ENCODE results near the gene CCND2.
A peak's percentile ranks its signal among the peaks of the same experiment; 100 is the strongest.
"Not testable (repeated sequence)": the region's sequence is repeated elsewhere in the genome, so short reads cannot be mapped to it uniquely, and the experiment has no call there.

The CCND2 gene

DNA sequence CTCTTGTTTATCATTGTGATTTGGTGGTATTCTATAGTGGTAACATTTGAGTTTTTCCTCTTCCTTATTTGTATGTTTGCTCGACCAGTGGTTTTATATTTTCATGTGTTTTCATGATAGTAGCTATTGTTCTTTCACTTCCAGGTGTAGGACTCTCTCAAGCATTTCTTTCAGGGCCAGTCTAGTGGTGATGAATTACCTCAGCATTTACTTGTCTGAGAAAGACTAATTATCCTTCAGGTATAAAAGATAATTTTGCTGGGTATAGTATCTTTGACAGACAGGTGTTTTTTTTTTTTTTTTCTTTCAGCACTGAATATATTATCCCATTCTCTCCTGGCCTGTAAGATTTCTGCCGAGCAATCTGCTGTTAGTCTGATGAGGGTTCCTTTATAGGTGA, 35.0 kb upstream of the CCND2 start:
- no peak overlapping the region for H3K4me3 ChIP-seq (ENCODE audit: low read length)
- DNase-seq (ENCODE audit: low read depth), result no peak
- TF ChIP-seq, protein P1, sequence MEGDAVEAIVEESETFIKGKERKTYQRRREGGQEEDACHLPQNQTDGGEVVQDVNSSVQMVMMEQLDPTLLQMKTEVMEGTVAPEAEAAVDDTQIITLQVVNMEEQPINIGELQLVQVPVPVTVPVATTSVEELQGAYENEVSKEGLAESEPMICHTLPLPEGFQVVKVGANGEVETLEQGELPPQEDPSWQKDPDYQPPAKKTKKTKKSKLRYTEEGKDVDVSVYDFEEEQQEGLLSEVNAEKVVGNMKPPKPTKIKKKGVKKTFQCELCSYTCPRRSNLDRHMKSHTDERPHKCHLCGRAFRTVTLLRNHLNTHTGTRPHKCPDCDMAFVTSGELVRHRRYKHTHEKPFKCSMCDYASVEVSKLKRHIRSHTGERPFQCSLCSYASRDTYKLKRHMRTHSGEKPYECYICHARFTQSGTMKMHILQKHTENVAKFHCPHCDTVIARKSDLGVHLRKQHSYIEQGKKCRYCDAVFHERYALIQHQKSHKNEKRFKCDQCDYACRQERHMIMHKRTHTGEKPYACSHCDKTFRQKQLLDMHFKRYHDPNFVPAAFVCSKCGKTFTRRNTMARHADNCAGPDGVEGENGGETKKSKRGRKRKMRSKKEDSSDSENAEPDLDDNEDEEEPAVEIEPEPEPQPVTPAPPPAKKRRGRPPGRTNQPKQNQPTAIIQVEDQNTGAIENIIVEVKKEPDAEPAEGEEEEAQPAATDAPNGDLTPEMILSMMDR (IDR thresholded peaks at IDR 0.05; ENCODE audit: insufficient read depth, low read depth, low read length, missing control alignments), result no peak

DNA sequence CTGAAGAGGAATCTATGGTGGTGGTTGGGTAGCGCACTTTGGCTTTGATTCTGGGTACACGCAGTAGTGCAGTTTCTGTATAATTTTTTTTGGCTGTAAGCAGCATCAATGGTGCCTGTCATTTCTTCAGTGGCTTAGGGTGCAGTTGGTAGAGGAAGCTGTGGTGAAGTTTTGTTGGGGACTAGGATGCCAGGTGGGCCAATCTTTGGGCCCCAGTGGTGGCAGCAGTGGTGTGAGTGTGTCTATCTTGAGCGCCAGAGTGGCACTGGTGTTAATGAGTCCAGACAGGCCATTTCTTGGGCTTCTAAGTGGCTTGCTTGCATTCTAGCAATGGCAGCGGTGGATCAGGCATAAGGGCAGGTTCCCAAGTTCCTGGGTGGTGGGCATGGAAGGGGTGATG, 33.8 kb upstream of the CCND2 start:
- TF ChIP-seq, protein P1 (IDR thresholded peaks at IDR 0.05; ENCODE audit: insufficient read depth, low read depth, low read length, missing control alignments), result no peak
- DNase-seq (ENCODE audit: low read depth), result no peak
- no peak overlapping the region for H3K4me3 ChIP-seq (ENCODE audit: low read length)

DNA sequence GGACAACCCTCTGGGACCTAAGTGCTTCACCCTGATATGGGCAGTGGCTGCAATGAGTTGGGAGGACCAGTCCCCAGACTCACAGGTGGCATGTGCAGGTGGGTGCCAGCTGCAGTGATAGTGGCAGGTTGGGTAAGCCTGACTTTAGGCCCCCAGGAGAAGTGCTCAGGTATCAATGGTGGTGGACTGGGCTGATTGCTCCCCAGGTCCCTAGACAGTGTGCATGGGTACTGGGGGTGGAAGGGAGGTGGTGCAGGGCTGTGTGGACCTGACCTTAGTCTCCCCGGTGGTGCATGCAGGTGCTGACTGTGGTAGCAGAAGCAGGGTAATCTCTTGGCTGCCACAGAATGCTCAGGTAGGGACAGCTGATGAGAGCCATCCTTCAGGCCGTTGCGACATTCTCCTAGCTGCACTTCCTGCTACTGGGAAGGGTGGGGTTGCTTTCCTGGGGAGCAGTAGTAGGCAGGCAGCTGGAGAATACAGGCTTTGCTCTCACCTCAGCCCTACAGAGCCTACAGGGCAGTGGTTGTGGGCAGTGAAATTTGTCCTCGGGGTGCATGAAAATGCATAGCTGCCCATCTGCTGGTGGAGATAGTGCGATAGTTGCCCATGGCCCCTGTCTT, 33.3 kb upstream of the CCND2 start:
- TF ChIP-seq, protein P1 (IDR thresholded peaks at IDR 0.05; ENCODE audit: insufficient read depth, low read depth, low read length, missing control alignments), result no peak
- H3K4me3 ChIP-seq (ENCODE audit: low read length), result no peak overlapping the region
- DNase-seq (ENCODE audit: low read depth), result peak; percentile 59

DNA sequence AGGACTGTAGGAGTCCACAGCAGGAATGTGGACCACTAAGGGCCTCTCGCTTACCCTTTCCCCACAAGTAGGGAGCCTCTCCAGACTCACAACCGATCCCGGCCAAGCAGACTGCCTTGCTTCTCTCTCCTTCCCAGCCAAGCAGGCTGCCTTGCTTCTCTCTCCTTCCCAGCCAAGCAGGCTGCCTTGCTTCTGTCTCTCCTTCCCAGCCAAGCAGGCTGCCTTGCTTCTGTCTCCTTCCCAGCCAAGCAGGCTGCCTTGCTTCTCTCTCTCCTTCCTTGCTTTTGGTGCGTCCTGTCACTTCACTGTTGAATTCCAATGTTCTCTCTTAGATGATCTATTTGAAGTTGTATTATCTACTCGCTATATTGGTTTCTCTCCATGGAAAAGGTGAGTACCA, 32.6 kb upstream of the CCND2 start:
- DNase-seq (ENCODE audit: low read depth), result no peak
- H3K4me3 ChIP-seq (ENCODE audit: low read length), result no peak overlapping the region
- TF ChIP-seq, protein P1 (IDR thresholded peaks at IDR 0.05; ENCODE audit: insufficient read depth, low read depth, low read length, missing control alignments), result no peak

DNA sequence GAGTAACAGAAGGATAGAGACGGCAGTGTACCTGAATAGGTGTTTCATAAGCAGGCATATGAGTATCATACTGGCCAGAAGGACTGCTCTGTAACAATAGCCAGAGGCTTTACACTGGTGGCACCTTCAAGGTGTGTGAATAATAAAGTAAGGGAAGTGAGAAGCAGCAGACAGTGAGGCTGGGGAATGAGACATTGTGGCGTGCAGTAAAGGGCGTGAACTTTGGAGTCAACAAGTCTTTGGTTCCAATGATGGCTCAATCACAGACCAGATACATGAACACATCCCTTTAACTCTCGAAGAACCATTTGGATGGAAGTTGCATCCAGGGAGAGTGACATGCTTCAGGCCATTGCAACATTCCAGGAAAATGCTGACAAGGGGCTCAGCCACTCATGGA, 32.0 kb upstream of the CCND2 start:
- TF ChIP-seq, protein P1 (IDR thresholded peaks at IDR 0.05; ENCODE audit: insufficient read depth, low read depth, low read length, missing control alignments), result no peak
- H3K4me3 ChIP-seq (ENCODE audit: low read length), result no peak overlapping the region
- DNase-seq (ENCODE audit: low read depth), result no peak

DNA sequence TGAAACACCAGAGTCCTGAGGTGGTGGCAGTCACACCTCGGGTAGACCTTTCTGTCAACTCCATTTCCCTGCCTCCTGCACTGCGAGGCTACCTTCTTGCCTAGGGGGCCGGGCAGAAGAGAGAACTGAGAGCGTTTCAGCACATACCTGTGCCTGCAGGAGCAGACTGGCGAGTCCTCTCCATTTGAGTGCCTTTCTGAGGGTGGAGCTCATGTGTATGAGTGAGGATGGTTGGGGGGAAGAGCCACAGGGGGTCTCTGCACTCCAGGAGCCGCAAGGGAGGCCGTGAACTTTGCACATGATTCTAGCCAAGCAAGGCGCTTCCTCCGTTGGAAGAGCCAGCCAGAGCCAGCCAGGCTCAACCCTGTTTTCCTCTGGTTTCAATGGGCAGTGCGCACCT, 31.0 kb upstream of the CCND2 start:
- TF ChIP-seq, protein P1 (IDR thresholded peaks at IDR 0.05; ENCODE audit: insufficient read depth, low read depth, low read length, missing control alignments), result no peak
- DNase-seq (ENCODE audit: low read depth), result no peak
- H3K4me3 ChIP-seq (ENCODE audit: low read length), result no peak overlapping the region

DNA sequence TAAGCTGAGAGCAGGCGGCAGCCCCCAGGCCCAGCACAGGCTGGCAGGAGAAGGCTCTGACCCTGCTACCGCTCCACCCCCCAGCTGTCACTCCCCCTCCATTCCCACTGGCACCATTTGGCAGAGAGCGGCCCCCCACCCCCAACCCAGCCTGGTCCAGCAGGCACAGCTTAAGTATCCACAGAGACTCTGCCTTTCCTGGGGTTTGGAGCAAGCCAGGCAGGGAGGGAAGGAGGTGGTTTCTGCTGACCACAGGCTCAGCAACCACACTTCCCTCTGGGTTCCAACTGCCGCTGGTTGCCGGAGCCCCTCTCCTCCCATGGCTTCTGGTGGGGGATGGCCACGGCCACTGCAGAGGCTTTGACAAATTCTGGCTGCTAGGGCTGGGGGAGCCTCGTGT, 30.5 kb upstream of the CCND2 start:
- DNase-seq (ENCODE audit: low read depth), result no peak
- no peak overlapping the region for H3K4me3 ChIP-seq (ENCODE audit: low read length)
- TF ChIP-seq, protein P1 (IDR thresholded peaks at IDR 0.05; ENCODE audit: insufficient read depth, low read depth, low read length, missing control alignments), result no peak

DNA sequence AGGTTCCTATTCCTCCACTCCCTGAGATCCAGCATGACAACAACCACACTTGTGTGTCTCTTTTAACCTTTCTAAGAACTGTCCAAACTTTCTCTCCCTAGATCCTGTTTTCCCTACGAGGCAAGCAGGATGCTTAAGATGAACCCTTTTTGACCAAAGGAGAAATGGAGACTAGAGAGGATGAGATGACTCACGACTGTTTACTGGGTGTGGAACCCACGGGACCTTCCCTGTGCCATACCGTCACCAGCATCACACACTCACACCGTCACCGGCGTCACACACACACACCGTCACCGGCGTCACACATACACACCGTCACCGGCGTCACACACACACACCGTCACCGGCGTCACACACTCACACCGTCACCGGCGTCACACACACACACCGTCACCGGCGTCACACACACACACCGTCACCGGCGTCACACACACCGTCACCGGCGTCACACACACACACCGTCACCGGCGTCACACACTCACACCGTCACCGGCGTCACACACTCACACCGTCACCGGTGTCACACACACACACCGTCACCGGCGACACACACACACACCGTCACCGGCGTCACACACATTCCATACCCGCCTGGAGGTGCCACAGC, 30.0 kb upstream of the CCND2 start:
- not testable (repeated sequence) for DNase-seq (ENCODE audit: low read depth); H3K4me3 ChIP-seq (ENCODE audit: low read length)

Measured in epithelial cell of esophagus (primary cell).